ENCODE results near the gene STK11.
A peak's percentile ranks its signal among the peaks of the same experiment; 100 is the strongest.
"Not testable (repeated sequence)": the region's sequence is repeated elsewhere in the genome, so short reads cannot be mapped to it uniquely, and the experiment has no call there.

STK11 gene

DNA sequence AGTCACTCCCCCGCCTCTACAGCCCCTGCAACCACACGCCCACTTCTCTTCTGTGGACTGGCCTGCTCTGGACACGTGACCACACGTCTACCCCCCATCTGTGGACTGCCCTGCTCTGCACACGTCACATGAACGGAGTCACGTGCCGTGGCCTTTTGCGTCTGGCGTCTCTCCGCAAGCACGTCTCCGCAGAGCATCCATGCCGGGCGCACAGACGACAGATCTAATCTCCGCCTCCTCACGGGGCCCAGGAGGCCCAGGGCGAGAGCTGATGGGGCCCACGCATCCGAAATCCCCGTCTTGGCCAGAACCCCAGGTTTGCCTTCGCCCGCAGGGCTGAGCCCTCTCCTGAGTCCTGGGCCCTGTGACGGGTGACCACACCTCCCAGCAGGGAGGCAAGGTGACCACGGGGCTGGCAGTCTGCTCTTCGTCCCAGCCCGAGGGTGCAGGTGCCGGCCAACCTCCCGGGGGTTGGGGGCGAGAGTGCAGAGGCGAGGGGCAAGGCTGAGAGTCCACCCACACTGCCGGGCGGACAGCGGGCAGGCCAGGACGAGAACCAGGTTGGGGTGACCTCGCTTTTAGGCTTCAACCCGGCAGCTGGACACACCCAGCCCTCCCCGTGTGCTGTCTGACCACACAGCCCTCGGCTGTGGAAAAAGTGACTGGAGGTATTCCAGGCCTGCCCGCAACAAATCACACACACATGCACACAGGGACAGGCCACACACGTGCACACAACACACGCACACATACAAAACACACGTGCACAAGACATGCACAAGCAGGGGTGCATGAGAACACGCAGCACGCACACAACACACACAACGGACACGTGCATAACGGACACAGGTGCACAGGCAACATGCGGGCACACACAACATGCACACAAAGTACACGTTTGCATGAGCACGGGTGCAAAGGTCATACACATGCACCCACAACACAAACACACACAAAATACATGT is 35.4 kb upstream of the STK11 start:
- DNase-seq = no peak

DNA sequence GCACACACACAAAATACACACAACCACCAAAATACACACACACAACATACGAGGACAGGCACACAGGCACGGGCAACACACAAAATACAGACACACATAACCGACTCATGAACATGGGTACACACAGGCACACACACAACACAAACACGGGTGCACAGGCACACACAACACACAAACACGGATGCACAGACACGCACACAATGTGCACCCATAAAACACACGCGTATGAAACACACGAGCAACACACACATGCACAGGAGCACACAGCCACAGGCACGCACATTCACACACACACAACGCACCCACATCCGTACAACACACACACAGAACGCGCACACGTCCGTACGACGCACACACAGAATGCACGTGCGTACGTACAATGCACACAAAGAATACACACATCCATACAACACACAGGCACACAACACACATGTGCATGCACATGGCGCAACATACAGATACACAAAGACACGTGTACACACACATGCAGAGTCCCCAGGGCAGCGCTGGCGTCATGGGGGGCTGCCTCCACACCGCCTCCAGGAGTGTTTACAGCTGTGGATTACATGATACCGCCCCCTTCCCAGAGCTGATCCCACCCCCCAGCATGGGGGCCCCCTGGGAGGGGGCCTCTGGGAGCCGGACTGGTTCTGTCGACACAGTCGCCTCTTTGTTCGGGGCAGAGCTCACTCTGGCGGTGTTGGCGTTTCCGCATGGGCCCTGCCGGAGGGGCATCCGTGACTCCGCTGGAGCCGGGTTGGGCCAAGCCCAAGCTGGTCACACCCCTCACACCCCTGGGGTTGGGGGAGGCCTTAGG is 34.4 kb upstream of the STK11 start:
- no peak for DNase-seq

DNA sequence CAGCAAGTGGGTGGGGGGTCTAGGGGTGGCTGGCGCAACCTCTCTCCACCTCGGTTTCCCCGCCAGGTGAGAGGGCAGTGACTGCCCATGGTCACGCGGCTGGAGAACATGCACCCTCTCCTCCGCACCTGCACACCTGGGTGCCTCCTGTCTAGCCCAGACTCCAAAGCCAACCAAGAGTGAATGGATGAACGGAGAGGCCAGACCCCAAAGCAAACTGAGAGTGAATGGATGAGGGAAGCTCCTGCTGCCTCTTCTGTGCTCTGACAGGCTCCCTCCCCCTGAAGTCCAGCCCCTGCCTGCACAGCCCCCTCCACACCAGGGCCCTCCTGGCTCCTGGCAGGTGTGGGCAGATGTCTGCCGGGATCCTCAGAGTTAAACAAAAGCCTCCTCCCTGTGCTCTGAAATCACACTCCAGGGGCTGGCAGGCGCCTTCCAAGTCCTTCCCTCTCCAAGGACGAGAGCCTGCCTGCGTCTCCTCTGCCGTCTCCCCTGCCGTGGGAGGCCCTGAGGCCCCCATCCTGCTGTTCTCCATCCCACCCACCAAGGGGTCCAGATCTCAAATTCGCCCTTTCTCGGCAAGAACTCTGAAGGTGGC is 33.7 kb upstream of the STK11 start:
- peak; percentile 8 for DNase-seq

- no peak for DNase-seq
These were observed 33.0 kb upstream of the STK11 start for GRCh38 chr19:1172353-1173158.

DNA sequence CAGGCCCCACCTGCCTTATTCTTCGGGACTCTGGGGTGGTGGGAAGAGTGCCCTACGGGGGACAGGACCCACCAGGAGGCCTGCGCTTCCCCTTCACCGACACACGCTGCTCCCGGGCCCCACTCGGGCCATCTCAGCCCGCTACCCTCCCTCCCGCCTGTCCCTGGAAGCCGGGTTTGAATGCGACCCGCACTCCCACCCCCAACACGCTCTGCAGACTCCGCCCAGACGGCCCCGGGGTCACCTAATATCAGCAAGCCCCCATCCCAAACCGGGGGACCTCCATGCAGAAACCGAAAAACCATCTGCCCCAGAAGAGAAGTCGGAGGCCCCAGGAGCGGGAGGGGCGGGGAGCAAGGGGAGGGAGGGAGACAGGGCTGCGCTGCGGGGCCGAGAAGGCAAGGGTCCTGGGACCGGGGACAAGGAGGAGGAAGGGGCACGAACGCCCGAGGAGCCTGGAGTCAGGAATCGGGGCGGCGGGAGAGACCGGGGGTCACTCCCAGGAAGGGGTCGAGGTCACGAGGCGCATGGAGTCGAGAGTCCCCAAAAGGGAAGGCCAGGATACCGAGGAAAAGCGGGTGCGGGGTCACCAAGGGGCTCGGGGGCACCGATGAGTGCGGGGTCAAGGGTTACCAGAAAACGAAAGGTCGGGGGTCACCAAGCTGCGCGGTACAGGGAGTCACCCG is 32.3 kb upstream of the STK11 start:
- DNase-seq = no peak

DNA sequence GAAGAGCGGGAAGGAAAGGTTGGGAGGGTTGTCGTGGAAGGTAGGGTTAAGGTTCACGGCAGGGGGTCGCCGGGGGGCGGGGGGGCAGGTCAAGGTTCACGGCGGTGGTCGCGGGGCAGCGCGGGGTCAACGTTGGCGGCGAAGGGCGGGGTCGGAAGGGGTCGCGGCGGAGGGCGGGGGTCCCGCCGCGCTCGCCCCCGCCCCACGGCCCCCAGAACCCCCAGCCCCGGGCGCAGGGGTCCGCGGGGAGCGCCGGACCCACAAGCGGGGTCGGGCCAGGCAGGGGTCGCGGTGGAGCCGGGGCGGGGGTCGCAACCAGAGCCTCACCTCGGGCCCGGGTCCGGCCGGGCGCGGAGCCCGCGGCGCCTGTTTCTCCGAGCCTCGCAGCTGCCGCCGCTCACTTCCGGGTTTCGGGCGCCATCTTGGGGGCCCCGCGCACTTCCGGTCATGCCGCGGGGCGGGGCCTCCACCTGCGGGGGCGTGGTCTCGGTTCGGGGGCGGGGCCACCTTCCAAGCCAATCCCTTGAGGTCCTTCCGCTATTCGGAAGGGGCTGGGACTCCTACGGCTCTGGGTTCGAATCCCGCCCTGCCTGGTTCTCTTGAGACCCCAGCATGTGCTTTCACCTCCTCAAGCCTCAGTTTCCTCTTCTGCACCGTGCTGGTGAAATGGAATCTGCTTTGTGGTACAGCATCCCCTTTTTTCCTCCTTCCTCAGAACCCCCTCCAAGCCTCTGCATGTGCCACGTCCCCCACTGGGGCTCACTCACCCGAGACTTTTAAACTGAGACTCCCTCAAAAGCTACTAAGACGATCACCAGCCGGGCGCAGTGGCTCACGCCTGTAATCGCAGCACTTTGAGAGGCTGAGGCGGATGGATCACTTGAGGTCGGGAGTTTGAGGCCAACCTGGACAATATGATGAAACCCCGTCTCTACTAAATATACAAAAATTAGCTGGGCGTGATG is 31.5 kb upstream of the STK11 start, which contains the start of gene SBNO2:
Gene SBNO2 (minus strand): TSS at position 424 of the 965 bp plus-strand sequence. CDS start 19,992 bp downstream, outside the sequence.
- peak; percentile 40 for DNase-seq

DNA sequence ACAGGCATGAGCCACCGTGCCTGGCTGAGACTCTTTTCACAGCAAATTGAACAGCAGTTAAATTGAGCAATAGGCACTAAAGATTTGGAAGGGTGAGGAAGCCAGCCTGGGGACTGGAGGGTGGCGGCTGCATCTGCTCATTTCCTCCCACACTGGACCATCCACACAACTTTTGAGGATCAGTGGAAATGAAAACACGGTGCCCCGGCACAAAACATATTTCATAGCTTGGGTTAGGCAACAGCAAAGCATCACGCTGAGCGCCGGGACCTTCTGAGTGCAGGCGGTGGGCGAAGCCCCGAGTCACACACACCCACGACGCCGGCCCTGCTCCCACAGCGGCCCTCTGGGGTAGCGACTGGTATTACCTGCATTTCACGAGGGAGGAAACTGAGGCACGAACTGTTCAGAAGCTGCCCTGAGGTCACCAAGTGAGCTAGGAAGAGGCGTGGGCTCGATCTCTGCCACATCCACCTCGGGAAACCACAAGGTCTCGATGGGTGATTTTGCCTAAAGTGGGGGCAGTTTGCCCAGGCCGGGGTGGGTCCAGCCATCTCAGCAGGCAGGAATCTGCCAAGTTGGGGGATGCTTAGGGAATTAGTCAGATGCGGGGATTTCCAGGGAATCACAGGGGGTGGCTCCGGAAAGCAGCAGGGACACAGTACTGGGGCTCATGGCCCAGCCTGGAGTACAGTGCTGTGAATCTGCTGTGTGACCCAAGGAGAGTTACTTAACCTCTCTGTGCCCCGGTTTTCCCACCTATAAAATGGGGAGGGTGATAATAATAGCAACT is 28.1 kb upstream of the STK11 start:
- DNase-seq = no peak

DNA sequence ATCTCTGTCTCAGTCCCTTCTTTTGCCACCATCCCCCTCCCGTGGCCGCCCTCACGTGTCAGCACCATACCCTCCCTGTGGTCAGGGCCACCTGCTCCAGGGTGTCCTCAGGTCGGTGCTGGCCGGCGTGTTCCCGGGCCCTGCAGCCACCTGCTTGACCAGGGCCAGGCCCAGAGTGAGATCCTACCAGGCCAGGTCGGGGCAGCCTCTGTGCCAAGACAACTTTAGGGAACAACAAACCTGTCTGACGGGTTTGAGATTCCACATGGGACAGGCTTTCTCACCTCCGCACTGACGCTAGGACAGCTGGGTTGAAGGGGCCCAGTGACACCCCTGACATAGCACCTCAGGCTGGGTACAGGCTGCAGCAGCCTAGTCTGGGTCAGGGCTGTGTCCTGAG is 24.0 kb upstream of the STK11 start:
- no peak for DNase-seq

DNA sequence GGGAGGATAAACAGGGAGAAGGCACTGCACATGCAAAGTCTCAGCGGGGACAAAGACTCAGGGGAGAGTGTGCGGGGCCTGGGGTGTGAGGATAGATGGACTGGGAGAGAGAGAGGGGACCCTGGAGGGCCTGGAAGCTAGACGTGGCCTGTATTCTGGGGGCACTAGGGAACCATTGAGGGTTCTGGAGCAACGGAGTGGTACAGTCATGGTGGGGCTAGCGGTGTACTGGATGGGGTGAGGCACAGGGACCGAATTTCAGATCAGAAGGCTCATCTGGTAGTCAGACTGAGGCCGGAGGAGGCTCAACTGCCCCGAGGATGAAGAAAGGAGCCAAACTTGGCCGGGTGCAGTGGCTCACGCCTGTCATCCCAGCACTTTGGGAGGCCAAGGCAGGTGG is 23.5 kb upstream of the STK11 start:
- DNase-seq = no peak

- DNase-seq = no peak
These were observed 22.9 kb upstream of the STK11 start for GRCh38 chr19:1182727-1183126.

GRCh38 chr19:1183543-1184172 is 21.9 kb upstream of the STK11 start:
- no peak for DNase-seq

DNA sequence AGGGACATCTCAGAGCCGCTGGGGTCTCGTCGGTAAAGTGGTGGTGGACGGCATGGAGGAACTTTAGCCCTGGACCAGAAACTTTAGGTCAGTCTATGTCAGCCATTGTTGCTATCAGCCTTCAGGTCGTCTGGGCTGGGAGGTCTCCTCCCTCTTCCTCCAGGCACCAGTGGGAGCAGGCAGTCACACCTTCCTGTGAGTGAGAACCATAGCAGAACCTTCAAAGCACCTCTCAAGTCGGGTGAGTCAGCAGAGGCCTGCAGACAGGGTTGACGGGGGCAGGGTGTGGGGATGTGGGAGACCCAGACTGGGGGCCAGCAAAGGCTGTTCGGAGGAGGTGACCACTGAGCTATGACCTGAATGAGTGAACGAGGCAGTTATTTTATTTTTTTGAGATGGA is 16.2 kb upstream of the STK11 start:
- DNase-seq = no peak

- DNase-seq = no peak
These were observed 6.0 kb upstream of the STK11 start for GRCh38 chr19:1199531-1199930.

DNA sequence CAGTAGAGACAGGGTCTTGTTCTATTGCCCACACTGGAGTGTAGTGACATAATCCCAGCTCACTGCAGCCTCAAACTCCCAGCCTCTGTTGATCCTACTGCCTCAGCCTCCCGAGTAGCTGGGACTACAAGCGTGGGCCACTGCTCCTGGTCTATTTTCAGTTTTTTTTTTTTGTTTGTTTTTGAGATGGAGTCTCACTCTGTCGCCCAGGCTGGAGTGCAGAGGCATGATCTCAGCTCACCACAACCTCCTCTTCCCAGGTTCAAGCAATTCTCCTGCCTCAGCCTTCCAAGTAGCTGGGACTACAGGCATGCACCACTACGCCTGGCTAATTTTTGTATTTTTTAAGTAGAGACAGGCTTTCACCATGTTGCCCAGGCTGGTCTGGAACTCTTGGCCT is 5.0 kb upstream of the STK11 start:
- not testable (repeated sequence) for DNase-seq

- DNase-seq = no peak
These were observed 729 bp downstream of the STK11 start for GRCh38 chr19:1206150-1206863.

DNA sequence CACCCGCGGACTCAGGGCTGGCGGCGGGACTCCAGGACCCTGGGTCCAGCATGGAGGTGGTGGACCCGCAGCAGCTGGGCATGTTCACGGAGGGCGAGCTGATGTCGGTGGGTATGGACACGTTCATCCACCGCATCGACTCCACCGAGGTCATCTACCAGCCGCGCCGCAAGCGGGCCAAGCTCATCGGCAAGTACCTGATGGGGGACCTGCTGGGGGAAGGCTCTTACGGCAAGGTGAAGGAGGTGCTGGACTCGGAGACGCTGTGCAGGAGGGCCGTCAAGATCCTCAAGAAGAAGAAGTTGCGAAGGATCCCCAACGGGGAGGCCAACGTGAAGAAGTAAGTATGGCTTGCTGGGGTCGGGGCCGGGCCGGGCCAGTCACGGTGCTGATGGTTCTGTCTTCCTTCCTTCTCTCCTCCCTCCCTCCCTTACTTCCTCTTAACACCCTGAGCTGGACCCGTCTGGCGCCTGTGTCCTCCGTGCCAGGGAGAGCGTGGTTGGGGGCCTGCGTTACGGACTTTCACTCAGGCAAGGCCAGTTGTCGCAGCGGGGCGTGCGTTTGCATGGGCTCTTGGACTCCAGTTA is 1.4 kb downstream of the STK11 start:
- DNase-seq = no peak

GRCh38 chr19:1208830-1209229 is 3.3 kb downstream of the STK11 start:
- DNase-seq = not testable (repeated sequence)

- no peak for DNase-seq
These were observed 4.6 kb downstream of the STK11 start for GRCh38 chr19:1210227-1210538.

Measured in NCI-H2227 treated with DMSO at 0.1 percent for 48 hours (cell line).